Ovary (tissue), 3 donors: ENCODE measurements around the gene RNASEH2A.

Experiments
- CTCF ChIP-seq, 3 donors: fragments of 450-650 bp in 2 of 3; fragments of 200-600 bp in 1 of 3; IDR thresholded peaks; one replicate each; pipeline versions ENCODE4 v1.5.1 to v1.8.0; 2016 to 2022; ENCODE audit warnings: antibody characterized with exemption in 3 of 3, mild to moderate bottlenecking in 1 of 3
- EP300 ChIP-seq: sonication (generic); formaldehyde crosslinking; IDR thresholded peaks from one replicate; pipeline ENCODE4 v1.6.1; 2017; ENCODE audit warnings: antibody characterized with exemption
- POLR2A ChIP-seq: fragments of 450-650 bp; IDR thresholded peaks from one replicate; pipeline ENCODE4 v1.6.1; 2017; ENCODE audit warnings: antibody characterized with exemption, mild to moderate bottlenecking, moderate library complexity
- donor health status: DM: no; HTN: no; CAD: no.

GRCh38 chr19:12833738-12834565, 27.6 kb downstream of the RNASEH2A start:
- no peak for TF ChIP-seq EP300
- TF ChIP-seq POLR2A, result no peak
- TF ChIP-seq CTCF (IDR thresholded peaks at IDR 0.05), result no peak
